ENCODE results near the gene SH3TC2.

The SH3TC2 gene

DNA sequence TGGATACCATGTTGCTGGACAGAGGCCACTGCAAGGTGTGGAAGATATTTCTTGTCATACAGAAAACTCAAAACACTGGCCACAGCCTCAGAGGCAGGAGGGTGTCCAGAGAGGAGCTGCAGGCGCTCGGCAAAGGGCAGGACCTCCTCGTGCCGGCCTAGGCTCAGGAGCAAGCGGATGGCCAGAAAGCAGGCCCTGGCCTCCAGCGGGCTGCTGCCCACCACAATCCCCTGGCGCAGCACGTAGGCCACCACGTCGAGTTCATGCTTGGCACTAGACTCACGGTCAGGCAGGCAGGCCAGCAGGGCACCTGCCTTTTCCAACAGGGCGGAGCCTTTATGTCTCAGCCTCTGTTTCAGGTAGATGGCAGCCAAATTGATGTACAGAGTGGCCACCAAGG is 35.2 kb downstream of the SH3TC2 start:
- no peak for DNase-seq

DNA sequence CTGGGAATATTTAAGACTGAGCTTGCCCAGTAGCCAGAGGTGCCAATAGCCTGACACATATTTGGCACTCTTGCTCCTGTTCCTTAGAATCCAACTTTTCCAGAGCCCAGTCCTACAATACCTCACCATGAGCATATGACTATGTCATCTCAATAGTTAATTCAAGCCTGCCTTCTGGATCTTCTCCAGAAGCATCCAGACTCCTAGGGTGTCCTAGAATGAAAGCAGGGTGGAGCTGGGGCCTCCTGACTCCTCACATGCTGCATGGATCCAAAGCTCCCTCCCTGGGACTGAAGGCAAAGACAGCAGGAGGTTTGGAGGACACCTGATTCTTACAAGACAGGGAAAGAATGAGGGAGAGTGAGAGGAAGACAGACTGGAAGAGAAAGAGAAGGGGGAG is 37.9 kb downstream of the SH3TC2 start:
- DNase-seq: no peak

- DNase-seq: no peak
These were observed 38.4 kb downstream of the SH3TC2 start for GRCh38 chr5:149024477-149024876.

DNA sequence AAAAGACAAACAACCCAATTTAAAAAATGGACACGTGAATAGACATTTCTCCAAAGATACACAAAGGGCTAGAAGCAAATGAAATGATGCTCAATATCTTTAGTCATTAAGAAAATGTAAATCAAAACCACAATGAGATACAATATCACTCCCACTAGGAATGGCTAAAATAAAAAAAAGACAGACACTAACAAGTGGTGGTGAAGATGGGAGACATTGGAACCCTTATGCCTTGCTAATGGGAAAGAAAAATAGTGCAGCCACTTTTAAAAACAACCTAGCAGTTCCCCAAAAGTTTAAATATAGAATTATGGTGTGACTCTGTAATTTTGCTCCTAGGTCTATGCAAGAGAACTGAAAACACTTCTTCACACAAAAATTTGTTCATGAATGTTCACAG is 40.7 kb downstream of the SH3TC2 start:
- DNase-seq: no peak

- no peak for DNase-seq
These were observed 43.2 kb downstream of the SH3TC2 start for GRCh38 chr5:149019679-149020078.

- DNase-seq: peak in 1 of 3 donors; percentile 32
These were observed 43.9 kb downstream of the SH3TC2 start for GRCh38 chr5:149018909-149019443.

- DNase-seq: no peak
These were observed 45.2 kb downstream of the SH3TC2 start for GRCh38 chr5:149017636-149018035.

DNA sequence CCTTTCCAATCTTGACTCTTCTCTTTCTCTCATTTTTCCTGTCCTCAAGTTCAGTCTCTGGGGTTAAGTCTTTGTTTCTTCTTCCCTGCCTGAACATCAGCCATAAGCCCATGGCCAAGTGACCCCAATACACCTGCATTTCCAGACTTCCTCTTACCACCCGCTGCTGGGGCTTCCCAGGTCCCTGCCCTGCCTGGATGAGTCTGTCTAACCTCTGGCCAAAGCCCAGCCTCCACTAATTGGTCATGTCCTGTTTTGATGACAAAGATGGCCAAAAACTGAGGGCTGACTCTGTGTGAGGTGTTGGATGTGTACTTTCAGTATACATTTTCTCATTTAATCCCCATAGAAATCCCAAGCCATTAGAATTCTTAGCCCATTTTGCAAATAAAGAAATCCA is 47.3 kb downstream of the SH3TC2 start:
- no peak for DNase-seq

- DNase-seq: no peak
These were observed 47.7 kb downstream of the SH3TC2 start for GRCh38 chr5:149015126-149015525.

DNA sequence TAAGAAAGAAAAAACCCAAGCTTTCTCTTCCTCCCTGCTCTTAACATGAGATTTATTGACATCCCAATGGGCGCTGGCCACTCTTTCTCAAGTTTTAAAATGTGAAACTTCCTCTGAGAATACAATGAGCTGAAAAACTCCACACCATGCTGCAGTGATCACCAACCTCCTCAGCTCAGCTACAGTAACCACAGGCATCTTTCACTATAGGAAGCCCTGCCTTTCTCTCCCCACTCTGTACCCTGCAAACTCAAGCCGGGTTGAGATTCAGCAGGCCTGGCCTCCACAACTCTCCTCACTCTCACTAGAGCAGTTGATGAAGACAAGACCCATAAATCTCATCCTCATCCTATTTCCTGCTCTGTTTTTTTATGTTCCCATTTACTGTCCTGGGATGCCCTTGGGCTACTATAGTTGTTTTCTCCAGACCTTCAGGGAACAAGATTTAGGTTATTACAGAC is 48.3 kb downstream of the SH3TC2 start:
- no peak for DNase-seq

- DNase-seq: no peak
These were observed 49.1 kb downstream of the SH3TC2 start for GRCh38 chr5:149013796-149014195.

GRCh38 chr5:149012350-149012749 is 50.5 kb downstream of the SH3TC2 start:
- DNase-seq: no peak

DNA sequence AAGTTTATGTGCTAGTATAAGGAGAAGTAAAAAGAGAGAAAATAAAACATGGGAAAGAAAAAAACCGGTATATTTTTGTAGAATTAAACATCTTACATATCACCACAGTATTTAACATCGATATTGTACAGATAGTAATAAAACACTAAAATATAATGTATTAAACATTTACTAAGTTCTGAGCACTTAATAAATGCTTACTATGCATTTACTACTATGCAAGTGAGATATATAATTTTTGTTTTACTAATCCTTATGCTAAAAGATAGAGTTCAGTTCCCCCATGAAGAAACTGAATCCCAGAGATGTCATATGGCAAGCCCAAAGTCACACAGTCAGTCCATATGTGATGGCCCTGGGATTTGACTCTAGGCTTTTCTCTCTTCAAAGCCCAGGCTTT is 51.1 kb downstream of the SH3TC2 start:
- DNase-seq: no peak

DNA sequence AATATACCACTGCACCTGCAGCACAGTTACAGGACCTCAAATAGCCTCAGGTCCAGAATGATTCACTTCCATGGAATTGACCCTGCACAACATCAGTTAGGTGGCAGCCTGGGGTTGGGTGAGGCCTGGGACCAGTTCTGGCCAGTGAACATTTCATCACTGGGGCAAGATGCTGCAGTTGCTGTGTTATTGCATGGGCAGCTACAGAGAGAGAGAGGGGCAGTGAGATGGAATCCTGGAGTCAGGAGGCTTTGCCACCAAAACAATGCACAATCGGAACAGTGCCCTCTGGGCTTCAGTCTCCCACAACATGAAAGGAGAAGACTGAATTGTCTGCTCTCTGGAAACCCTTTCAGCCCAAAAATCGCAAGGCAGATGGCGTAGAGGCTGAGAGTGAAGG is 51.8 kb downstream of the SH3TC2 start:
- DNase-seq: no peak

- no peak for DNase-seq
These were observed 55.7 kb downstream of the SH3TC2 start for GRCh38 chr5:149007174-149007573.

DNA sequence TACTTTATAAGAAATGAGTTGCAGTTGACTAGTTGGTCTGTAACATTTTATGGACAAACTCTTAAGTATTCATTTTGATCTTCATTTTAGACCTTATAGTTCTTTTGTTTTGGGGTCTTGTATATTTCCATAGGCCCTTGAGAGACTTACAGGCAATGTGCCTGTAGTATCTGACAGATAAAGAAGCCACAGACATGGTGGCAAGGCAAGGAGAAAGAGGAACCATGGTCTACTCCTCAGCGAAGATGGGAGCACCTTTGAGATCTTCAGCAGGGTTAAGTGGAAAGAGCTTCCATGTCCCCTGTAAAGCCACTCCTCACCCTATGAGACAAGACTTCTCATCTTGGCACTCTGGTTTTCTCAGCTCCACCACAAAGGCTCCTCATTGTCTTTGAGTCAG is 56.4 kb downstream of the SH3TC2 start:
- DNase-seq: no peak

DNA sequence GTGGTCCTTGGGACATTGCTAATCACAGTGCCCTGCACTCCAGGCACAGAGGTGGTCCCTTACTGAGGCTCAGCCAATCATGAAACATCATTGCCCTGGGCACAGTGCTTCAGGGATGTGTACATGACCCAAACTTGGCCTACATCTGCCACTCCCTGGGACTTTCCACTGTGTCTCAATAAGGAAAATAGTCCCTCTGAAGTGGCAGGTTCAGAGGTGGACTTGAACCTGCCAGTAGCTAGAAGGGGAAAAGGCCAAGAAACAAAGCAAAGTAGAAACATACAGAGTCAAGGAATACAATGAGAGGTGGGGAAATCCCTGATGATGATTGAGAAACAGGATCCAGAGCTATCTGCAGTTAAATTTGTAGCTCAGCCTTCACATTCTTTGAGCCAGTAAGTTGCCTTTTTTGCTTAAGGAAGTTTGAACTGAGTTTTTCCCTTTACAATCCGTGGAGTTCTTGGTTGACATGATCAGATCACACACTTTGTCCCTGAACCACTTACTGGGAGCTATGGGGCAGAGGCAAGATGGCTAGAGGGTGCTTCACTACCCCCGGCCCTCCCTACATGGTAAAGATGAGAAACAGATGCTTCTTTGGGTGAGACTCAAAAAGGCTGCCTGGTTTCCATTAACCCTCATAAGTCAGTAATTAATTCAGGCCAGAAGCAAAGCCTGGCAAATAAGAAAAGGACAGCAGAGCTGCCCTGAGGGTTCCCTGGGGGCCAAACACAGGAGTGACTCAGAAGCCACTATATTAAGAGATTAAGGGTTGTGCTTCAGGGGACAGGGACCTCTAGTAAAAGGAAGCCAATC is 57.6 kb downstream of the SH3TC2 start:
- peak in 2 of 3 donors; percentile 19 to 31 for DNase-seq

GRCh38 chr5:149004559-149004958 is 58.3 kb downstream of the SH3TC2 start:
- DNase-seq: no peak

GRCh38 chr5:149002761-149003689 is 59.8 kb downstream of the SH3TC2 start:
- no peak for DNase-seq

GRCh38 chr5:149002053-149002452 is 60.8 kb downstream of the SH3TC2 start:
- DNase-seq: no peak

GRCh38 chr5:149001162-149001561 is 61.7 kb downstream of the SH3TC2 start:
- DNase-seq: no peak

DNA sequence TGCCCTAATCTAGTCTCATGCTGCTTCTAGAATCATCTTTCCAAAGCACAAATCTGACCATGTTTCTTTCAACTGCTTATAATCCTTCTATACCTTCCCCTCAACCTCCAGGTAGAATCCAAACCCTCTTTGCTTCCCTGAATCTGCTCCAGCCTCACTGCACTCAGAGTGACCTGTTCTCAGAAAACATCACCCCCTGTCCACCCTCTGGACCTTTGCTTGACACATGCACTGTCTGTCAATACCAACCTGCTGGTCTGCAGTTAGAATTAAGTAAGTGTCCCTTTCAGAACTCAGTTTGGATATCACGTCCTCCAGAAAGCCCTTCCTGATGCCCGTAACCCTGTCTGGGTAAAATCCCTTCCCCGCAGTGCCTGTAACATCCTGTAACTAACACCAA is 63.1 kb downstream of the SH3TC2 start:
- DNase-seq: no peak

GRCh38 chr5:148998174-148998797 is 64.6 kb downstream of the SH3TC2 start:
- DNase-seq: peak; percentile 80 to 90 (median 84)

Measured in suppressor macrophage treated with lipopolysaccharide for 1 hour (primary cell).